Measurements from ENCODE around the gene USP26.

DNA sequence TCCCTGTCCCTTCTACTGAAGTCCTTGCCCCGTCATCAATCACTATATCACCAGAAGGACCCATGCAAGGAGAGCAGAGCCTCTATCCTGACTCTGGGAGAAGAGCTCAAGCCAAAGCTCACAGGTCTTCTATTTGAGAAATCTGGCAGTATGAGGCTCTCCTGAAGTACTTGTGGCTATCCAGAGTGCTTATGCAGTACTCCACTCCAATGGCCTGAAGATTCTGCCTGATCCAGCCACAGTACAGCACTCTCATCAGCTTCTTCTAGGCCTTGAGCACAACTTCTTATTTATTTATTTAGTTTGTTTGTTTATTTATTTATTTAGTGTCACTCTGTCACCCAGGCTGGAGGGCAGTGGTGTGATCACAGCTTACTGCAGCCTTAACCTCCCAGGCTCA is 13.0 kb downstream of the USP26 start:
- TF ChIP-seq, protein P1, sequence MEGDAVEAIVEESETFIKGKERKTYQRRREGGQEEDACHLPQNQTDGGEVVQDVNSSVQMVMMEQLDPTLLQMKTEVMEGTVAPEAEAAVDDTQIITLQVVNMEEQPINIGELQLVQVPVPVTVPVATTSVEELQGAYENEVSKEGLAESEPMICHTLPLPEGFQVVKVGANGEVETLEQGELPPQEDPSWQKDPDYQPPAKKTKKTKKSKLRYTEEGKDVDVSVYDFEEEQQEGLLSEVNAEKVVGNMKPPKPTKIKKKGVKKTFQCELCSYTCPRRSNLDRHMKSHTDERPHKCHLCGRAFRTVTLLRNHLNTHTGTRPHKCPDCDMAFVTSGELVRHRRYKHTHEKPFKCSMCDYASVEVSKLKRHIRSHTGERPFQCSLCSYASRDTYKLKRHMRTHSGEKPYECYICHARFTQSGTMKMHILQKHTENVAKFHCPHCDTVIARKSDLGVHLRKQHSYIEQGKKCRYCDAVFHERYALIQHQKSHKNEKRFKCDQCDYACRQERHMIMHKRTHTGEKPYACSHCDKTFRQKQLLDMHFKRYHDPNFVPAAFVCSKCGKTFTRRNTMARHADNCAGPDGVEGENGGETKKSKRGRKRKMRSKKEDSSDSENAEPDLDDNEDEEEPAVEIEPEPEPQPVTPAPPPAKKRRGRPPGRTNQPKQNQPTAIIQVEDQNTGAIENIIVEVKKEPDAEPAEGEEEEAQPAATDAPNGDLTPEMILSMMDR (IDR thresholded peaks at IDR 0.05): no peak
- TF ChIP-seq POLR2A (IDR thresholded peaks at IDR 0.05): no peak
